ENCODE measurements around the gene FAH. TPM values are rescaled to one million over a fixed set of nuclear protein-coding genes. Genes with fewer than 3 reads are reported as not detected.

Gene FAH
- polyA plus RNA-seq, 3 donors: 16.5 to 25.4 (median 24.0) TPM

DNA sequence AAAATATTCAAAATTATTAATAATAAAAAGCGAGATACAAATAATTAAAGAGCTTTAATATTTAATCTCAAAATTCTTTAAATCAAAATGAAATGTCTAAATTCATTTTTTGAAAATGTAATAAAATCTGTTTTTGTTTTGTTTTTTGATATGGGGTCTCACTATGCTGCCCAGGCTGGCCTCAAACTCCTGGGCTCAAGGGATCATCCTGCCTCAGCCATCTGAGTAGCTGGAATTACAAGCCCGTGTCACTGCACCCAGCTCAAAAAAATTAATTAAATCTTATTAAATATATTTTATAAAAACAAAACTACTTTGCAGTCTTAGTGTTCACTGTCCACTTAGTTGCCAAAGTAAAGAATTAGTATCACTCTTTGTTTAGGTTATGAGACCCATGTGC lies 38.4 kb downstream of the FAH start:
- intact Hi-C loops (cut with micrococcal nuclease): no loop called here
- Mint-ChIP-seq H3K4me1 (no peaks in the 10 kb centered on the region), H3K27ac (no peak overlapping the region), H3K4me3 (no peak overlapping the region), H3K27me3 (ENCODE audit: low read depth in 3 of 3) (no peaks in the 10 kb centered on the region), H3K9me3 (no peaks in the 10 kb centered on the region), H3K36me3 (peaks cover 22 to 28% of the 10 kb centered on the region in 2 donors)
- no peaks in the 10 kb centered on the region for H3K79me2 ChIP-seq (ENCODE audit: insufficient read depth, low read length)
- H3K4me1 ChIP-seq (ENCODE audit: control insufficient read depth in 1 of 2, insufficient read depth in 2 of 2, low read length in 2 of 2): no peaks in the 10 kb centered on the region
- peaks cover 14 to 23% of the 10 kb centered on the region in 2 donors for H3K36me3 ChIP-seq (replicated peaks in 1 of 2; ENCODE audit: control insufficient read depth in 1 of 2, insufficient read depth in 2 of 2, low read length in 2 of 2)
- TF ChIP-seq, protein P1, sequence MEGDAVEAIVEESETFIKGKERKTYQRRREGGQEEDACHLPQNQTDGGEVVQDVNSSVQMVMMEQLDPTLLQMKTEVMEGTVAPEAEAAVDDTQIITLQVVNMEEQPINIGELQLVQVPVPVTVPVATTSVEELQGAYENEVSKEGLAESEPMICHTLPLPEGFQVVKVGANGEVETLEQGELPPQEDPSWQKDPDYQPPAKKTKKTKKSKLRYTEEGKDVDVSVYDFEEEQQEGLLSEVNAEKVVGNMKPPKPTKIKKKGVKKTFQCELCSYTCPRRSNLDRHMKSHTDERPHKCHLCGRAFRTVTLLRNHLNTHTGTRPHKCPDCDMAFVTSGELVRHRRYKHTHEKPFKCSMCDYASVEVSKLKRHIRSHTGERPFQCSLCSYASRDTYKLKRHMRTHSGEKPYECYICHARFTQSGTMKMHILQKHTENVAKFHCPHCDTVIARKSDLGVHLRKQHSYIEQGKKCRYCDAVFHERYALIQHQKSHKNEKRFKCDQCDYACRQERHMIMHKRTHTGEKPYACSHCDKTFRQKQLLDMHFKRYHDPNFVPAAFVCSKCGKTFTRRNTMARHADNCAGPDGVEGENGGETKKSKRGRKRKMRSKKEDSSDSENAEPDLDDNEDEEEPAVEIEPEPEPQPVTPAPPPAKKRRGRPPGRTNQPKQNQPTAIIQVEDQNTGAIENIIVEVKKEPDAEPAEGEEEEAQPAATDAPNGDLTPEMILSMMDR (IDR thresholded peaks at IDR 0.05): no peak
- H3K9me3 ChIP-seq (replicated peaks in 1 of 2; ENCODE audit: control insufficient read depth in 1 of 2, insufficient read depth in 1 of 2, low read length in 2 of 2): no peaks in the 10 kb centered on the region
- no peaks in the 10 kb centered on the region for H3K27me3 ChIP-seq (ENCODE audit: control insufficient read depth in 2 of 2, insufficient read depth in 2 of 2, low read length in 2 of 2)
- H2AFZ ChIP-seq (ENCODE audit: insufficient read depth, low read depth, low read length, poor library complexity, severe bottlenecking): no peak overlapping the region
- H3K4me2 ChIP-seq (replicated peaks; ENCODE audit: extremely low read depth, low read length, poor library complexity, severe bottlenecking): no peak overlapping the region
- H3K27ac ChIP-seq (ENCODE audit: low read depth in 1 of 2, low read length in 2 of 2): no peak overlapping the region
- WGBS (ENCODE audit: insufficient coverage): no CpG with 5 or more reads among the region's 2 CpGs
- no peaks in the 10 kb centered on the region for H4K20me1 ChIP-seq (ENCODE audit: insufficient read depth, low read length)
- no peak overlapping the region for H3K4me3 ChIP-seq (replicated peaks in 1 of 3; ENCODE audit: low read depth in 2 of 3, low read length in 3 of 3)
- no peak for DNase-seq
- H3K9ac ChIP-seq (ENCODE audit: insufficient read depth, low read length, poor library complexity, severe bottlenecking): no peak overlapping the region

DNA sequence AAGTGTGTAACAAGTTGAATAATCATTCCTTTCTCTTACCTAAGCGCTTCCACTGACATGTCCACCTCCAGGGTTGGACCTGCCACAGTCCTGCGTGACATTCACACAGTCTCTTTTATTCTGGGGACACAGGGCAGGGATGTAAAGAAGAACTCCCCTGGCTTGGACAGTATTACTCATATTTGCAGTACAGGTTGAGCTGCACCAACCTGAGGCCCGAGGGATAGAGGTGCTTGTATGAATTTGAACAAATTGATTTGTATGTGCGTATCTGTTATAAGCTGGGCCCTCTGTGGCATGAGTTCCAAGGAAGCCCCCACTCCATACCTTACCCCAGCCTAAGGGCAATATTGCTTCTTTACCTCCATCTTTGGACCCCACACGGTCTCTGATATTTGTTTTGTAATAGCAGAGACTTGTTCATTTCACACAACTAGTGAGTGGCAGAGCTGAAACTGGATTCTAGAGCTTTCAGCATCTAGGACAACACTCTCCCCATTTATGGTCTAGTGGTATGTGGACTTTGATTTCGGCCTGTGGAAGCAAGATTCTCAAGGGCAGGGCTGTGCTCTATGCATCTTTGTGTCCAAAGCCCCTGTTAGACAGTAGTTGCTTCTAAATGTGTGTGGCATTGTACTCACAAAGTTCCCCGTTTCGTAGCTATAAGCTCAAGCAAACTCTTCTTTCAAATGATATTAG lies 39.2 kb downstream of the FAH start:
- Histone ChIP-seq H3K27ac (ENCODE audit: low read depth in 1 of 2, low read length in 2 of 2) (no peak overlapping the region), H2AFZ (ENCODE audit: insufficient read depth, low read depth, low read length, poor library complexity, severe bottlenecking) (no peak overlapping the region), H3K36me3 (replicated peaks in 1 of 2; ENCODE audit: control insufficient read depth in 1 of 2, insufficient read depth in 2 of 2, low read length in 2 of 2) (peaks cover 7 to 15% of the 10 kb centered on the region in 2 donors), H3K9ac (ENCODE audit: insufficient read depth, low read length, poor library complexity, severe bottlenecking) (no peak overlapping the region), H3K4me2 (replicated peaks; ENCODE audit: extremely low read depth, low read length, poor library complexity, severe bottlenecking) (no peak overlapping the region), H4K20me1 (ENCODE audit: insufficient read depth, low read length) (no peaks in the 10 kb centered on the region), H3K27me3 (ENCODE audit: control insufficient read depth in 2 of 2, insufficient read depth in 2 of 2, low read length in 2 of 2) (no peaks in the 10 kb centered on the region), H3K79me2 (ENCODE audit: insufficient read depth, low read length) (no peaks in the 10 kb centered on the region), H3K4me3 (replicated peaks in 1 of 3; ENCODE audit: low read depth in 2 of 3, low read length in 3 of 3) (no peak overlapping the region), H3K4me1 (ENCODE audit: control insufficient read depth in 1 of 2, insufficient read depth in 2 of 2, low read length in 2 of 2) (no peaks in the 10 kb centered on the region), H3K9me3 (replicated peaks in 1 of 2; ENCODE audit: control insufficient read depth in 1 of 2, insufficient read depth in 1 of 2, low read length in 2 of 2) (no peaks in the 10 kb centered on the region)
- Mint-ChIP-seq H3K9me3 (peaks cover 0 to 3% (median 0%) of the 10 kb centered on the region in 7 donors), H3K4me1 (no peaks in the 10 kb centered on the region), H3K4me3 (no peak overlapping the region), H3K27me3 (ENCODE audit: low read depth in 3 of 3) (peaks cover 0 to 1% (median 0%) of the 10 kb centered on the region in 3 donors), H3K36me3 (peaks cover 14 to 20% of the 10 kb centered on the region in 2 donors), H3K27ac (peak overlapping the region in 1 of 7 donors; percentile 60)
- WGBS (ENCODE audit: insufficient coverage): no CpG with 5 or more reads among the region's 8 CpGs
- TF ChIP-seq, protein P1 (IDR thresholded peaks at IDR 0.05): no peak
- DNase-seq: no peak
- intact Hi-C loops (cut with micrococcal nuclease): no loop called here
